ENCODE measurements around the gene ANO9.
"Not testable (repeated sequence)": the region's sequence is repeated elsewhere in the genome, so short reads cannot be mapped to it uniquely, and the experiment has no call there.

The ANO9 gene

DNA sequence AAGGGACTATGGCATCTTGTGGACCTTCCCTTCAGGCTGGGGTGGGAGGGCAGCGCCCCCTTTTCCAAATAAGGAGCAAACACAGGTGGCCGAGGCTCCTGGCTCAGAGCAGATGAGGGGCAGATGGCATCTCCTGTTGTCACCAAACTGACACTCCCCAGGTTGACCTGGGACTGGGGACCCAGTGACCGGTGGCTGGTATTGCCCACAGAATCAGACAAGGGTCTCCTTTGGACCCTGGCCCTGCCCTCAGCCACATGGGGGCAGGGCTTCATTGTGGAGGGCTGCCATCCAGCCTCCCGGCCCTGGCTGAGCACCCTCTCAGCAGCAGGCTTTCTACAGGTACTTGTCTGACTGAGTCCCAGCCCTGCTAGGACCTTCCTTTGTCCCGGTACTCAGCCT, 26.2 kb downstream of the ANO9 start:
- DNase-seq (ENCODE audit: low spot score), result no peak

DNA sequence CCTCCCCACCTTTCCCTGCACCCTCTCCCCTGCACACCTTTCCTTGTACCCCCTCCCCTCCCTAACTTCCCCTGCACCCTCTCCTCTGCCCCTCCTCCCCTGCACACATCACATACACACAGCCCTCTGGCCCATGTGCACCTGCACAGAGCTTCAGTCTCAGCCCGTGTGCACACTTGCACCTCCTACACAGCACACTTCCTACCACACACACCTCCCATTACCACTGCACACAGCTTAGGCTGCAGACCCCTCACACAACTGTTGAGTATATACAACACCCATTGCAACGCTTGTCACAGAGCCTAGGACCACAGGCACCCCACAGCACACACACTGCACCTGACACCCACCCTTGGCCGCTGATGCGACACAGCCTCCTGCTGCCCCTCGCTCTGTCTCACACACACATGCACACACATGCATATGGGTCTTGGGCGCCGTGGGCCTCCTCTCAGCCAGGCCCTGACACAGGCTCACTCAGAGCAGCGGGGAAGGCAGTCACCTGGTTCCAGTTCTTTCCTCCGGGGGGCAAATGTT, 27.4 kb downstream of the ANO9 start:
- DNase-seq (ENCODE audit: low spot score), result no peak

DNA sequence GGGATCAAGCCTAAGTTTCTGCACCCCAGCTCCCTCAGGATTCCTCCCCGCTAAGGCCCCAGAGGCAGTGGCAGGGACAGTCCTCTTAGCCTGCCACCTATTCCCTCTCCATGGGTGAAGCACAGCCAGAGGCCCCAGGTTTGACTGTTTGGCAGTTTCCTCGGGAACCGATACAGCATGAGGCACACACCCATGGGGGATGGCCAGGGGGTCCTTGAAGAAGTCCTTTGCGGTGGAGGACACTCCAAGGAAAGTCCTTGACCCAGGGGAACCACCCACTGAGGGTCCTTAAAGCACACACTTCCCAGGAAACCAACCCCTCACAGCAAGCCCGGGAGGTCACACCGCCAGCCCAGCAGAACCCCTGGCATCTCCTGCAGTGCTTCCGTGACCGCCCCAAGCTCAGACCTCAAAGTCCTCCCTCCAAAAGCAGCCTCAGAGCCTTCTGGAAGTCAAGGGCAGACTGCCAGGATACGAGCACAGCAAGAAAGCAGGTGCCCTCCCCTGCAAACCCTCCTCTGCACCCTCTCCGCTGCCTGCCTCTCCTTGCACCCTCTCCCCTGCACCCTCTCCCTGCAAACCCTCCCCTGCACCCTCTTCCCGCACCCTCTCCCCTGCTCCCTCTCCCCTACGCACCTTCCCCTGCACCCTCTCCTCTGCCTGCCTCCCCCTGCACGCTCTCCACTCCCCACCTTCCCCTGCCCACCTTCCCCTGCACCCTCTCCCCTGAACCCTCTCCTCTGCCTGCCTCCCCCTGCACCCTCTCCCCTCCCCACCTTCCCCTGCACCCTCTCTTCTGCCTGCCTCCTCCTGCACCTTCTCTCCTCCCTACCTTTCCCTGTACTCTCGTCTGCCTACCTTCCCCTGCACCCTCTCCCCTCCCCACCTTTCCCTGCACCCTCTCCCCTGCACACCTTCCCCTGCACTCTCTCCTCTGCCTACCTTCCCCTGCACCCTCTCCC, 28.4 kb downstream of the ANO9 start:
- no peak for DNase-seq (ENCODE audit: low spot score)

DNA sequence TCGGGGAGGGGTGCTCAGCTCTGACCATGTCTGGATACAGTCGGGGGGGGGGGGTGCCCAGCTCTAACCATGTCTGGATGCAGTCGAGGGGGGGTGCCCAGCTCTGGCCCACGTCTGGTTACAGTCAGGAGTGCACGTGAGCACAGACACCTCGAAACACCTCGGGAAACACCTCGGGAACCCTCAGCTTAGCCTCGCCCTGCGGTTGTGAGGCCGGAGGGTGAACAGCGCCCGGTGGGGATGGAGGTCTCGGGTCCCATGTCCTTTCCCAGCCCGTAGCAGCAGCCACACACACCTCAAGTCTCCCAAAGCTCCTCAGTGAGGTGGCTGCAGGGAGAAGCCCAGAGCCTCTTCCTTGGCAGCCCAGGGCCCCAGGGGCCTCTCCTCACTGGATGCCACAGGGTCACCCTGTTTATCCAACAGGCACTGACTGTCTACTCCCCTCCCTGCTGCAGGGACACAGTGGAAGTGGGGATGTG, 29.1 kb downstream of the ANO9 start:
- DNase-seq (ENCODE audit: low spot score), result no peak

DNA sequence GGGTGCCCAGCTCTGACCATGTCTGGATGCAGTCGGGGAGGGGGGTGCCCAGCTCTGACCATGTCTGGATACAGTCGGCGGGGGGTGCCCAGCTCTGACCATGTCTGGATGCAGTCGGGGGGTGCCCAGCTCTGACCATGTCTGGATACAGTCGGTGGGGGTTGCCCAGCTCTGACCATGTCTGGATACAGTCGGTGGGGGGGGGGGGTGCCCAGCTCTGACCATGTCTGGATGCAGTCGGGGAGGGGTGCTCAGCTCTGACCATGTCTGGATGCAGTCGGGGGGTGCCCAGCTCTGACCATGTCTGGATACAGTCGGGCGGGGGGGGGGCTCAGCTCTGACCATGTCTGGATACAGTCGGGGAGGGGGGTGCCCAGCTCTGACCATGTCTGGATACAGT, 30.3 kb downstream of the ANO9 start:
- not testable (repeated sequence) for DNase-seq (ENCODE audit: low spot score)

DNA sequence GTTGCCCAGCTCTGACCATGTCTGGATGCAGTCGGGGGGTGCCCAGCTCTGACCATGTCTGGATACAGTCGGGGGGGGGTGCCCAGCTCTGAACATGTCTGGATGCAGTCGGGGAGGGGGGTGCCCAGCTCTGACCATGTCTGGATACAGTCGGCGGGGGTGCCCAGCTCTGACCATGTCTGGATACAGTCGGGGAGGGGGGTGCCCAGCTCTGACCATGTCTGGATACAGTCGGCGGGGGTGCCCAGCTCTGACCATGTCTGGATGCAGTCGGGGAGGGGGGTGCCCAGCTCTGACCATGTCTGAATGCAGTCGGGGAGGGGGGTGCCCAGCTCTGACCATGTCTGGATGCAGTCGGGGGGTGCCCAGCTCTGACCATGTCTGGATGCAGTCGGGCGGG, 31.1 kb downstream of the ANO9 start:
- DNase-seq (ENCODE audit: low spot score), result not testable (repeated sequence)

DNA sequence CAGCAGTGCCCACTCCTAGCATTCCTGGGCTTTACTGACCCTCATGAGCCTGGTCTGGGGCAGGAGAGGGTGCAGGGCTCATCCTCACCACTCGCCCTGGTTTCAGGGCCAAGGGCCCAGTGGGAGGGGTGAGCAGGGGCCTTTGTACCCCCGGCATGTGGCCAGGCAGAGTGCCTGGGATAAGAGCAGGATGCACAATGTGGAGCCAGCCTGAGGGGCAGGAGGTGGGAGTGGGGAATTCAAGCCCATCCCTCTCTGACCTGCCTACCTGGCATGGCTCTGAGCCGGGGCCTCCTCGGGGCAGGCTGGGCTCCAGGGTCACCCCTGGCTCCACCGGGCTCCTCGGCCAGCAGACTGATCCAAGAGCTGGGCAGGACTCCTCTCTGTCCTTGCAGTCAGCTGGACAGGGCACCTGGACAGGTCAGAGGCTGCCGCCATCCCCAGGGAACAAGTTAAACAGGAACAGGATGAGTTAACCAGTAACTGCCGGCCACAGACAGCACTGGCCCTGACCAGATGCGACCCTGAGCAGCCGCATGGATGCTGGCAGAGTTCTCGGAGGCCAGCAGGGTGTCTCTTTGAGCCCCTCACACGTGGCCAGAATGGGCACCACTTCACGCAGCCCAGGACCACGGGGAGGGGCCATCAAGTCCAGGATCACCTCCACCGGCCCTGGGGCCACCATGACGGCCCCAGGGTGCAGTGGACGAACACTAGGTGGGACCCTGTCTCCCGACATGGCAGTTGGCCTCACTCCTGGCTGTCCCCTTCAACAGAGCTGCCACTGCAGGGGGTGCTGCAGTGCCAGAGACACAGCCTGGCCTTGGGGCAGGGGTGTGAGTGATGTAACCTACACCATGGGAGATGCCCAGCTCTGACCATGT, 32.0 kb downstream of the ANO9 start:
- no peak for DNase-seq (ENCODE audit: low spot score)

DNA sequence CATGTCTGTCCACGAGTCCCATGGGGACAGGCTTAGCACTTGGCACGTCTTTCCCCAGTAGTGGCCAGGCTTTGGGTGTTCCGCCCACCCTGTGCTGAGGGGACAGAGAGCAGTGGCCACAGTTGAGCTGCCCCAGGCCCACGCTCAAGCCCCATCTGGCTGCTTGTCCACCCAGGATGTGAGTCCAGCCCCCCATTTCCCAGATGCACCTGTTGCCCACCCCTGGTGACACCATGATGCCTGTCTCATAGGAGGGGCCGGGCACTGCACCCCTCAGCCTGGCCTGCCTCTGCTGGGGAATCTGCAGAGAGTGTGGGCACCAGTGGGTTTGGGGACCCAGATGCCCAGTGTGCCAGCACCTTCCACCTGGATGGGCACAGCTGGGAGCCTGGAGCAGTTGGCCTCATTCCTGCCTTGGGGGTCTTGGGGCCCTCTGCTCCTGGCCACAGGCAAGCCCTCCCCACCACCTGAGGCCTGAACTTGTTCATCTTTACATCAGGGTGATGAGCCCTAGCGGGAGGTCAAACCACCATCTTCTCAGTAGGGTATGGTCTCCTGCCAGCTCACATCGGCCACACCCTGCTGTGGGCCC, 32.7 kb downstream of the ANO9 start:
- no peak for DNase-seq (ENCODE audit: low spot score)

DNA sequence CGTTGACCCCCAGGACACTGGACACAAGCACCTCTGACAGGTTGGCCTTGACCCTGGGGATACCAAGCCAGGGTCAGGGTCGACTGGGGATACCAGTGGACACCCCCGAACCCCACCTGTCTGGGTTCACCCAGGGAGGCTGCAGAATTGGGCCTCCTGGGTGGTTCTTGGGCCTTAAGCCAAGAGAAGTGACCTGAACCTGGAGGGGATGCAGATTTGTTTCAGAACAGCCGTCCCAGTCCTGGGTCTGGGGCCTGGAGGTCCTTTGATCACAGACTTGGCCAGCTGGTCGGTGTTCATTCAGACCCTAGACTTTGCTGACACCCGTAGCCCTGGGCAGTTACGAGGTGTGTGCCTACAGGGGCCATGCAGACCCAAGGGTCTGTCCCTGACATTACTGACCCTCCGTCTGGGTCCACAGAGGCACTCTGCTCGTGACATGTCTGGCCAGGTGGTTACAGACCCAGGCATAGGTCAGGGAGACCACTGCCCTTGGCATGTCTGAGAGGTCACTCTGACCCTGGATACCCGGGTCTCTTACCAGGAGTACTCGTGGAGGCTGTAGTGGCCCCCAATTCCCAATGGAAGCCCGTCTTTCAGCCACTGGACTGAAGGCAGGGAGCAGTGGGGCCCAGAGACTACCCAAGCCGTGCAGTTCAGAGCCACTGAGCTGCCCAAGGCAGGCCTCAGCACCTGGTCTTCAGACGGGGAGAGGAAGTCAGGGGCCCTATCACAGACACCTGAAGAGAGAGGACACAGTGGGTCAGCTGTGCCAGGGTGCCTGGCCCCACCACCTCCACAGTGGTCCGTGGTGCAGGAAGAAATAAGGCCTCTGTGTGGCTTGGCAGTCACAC, 33.4 kb downstream of the ANO9 start:
- no peak for DNase-seq (ENCODE audit: low spot score)

DNA sequence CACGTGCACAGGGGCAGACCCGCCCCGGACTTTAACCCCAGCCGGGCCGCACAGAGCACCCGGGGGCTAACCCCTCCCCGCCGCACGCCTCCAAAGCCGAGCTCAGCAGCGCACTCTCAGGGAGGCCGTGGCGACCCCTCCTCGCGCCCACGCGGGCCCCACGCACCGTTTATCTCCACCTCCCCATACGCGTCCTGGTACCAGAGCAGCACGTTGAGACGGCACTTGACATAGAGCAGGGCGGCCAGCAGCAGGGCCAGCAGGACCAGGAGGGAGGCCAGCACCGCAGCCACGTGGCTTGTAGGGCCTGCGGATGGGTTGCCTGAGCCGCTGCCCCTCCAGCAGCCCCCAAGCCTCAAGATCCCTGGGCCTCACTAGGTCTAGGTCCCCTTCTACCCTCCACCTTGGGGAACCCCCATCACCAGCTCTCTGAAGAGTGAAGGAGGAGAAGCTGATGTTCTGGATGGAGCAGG, 34.1 kb downstream of the ANO9 start:
- DNase-seq (ENCODE audit: low spot score), result no peak

DNA sequence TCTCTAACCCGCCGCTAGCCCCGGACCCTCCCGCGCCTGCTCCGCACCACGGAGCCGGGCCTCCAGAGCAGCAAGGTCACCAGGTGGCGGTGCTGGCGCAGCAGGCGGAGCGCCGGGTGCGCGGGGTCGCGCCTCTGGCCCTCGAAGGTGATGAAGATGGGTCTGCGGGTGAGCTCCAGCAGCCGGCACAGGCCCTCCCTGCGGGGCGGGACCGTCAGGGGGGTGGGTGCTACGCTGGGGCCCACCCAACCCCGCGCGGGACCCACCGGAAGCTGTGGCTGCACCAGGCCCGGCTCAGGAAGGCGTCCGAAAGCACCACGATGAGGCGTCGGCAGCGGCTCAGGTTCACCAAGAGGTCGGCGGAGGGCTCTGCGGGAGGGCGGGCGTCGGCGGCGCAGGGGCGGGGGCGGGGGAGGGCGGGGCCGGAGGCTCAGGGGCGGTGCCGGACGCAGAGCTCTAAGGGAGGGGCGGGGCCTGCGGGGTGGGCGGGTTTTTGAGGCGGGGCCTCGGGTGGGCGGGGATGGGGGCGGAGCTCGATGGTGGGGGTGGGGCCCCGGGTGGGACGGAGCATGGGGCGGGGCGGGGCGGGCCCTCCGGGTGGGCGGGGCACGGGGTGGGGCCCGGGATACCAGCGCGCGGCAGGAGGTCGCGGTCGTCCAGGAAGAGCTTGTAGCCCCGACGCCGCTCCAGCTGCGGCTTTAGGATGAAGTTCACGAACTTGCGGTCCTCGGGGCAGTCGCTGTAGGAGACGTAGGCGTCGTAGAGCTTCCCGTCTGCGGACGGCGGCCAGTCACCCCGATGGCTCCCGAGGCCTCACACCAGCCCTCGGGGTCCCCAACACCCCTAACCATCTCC, 34.8 kb downstream of the ANO9 start:
- peak; percentile 87 for DNase-seq (ENCODE audit: low spot score)

DNA sequence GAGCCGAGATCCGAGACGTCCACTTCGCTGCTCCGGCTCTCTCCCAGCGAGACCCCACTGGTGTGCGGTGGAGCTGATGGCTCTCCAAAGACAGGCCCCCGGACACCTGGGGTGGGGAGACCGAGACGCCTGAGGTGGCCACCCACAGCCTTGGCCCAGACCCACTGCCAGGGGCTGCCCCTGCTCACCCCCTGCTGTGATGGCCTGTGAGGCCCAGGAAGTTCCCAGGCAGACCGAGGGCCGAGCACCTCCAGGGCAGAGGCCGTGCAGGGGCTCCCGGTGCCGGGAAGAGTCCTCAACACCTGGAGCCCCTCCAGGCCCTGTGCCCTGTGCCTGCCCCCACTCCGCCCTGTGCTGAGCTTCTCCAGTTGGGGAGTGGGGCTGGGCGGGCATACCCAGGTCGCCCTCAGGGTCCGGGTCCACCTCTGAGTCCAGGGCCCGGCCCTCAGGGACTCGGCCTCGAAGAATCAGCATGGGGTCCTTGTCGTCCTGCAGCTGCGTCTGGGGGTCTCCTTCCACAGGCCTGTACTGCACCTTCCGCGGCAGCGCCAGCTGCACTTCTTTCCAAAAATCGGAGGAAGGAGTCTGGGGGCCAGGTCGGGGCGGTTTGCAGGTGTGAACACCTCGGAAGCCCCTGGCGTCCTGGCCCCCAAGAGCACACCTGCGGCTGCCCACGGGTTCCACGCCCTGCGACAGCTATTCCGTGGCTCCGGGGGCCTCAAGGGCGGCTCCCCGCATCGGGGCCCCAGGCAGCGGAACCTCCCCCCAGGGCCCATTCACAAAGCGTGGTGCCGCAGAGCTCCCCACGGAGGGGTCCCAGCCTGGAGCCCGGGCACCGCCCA, 35.6 kb downstream of the ANO9 start:
- no peak for DNase-seq (ENCODE audit: low spot score)

DNA sequence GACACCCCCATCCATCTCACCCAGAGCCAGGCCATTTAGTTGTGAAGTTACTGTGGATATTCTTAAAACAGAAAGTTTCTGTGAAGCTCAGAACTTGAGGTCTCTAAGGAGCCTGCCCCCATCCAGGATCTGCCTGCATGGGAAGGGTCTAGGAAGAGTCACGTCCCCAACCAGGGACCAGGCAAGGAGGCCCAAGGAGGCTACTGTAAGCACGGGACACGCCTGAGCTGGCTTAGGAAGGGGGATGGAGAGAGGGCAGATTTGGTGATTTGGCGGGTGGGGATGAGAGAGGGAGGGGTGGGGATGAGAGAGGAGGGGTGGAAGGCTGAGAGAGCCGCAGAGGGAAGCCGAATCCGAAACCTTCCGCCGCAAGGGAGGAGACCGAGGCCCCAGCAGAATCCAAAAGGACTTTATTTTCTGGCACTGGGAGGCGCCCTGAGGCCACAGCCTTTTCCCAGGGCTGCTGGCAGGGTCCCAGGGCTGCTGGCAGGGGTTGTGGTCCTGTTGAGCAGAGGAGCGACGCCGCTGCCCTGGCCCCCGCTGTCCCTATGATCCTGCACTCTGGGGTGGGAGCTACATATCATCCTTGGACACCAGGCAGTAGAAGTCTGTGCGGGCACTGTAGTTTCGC, 36.4 kb downstream of the ANO9 start:
- DNase-seq (ENCODE audit: low spot score), result no peak

DNA sequence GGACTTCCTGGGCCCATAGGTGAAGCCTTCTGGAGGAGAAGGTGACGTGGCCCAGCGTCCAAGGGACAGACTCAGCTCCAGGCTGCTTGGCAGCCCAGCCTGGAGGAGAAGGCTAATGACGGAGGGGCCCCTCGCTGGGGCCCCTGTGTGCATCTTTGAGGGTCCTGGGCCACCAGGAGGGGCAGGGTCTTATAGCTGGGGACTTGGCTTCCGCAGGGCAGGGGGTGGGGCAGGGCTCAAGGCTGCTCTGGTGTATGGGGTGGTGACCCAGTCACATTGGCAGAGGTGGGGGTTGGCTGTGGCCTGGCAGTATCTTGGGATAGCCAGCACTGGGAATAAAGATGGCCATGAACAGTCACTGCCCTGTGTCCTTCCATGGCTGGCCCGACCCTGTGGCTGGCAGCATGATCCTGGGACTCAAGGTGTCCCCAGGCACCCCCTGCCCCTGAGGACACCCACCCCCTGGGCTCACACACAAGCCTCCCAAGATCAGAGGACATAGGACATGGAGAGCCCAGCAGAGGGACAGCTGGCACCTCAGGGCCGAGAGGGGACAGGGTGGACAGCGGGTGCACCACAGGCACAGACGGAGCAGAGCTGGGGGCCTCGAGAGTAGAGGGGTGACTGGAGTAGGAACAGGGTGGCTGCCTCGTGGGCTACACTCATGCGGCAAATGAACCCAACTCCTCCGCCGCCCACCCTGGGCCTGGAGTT, 37.1 kb downstream of the ANO9 start:
- no peak for DNase-seq (ENCODE audit: low spot score)

DNA sequence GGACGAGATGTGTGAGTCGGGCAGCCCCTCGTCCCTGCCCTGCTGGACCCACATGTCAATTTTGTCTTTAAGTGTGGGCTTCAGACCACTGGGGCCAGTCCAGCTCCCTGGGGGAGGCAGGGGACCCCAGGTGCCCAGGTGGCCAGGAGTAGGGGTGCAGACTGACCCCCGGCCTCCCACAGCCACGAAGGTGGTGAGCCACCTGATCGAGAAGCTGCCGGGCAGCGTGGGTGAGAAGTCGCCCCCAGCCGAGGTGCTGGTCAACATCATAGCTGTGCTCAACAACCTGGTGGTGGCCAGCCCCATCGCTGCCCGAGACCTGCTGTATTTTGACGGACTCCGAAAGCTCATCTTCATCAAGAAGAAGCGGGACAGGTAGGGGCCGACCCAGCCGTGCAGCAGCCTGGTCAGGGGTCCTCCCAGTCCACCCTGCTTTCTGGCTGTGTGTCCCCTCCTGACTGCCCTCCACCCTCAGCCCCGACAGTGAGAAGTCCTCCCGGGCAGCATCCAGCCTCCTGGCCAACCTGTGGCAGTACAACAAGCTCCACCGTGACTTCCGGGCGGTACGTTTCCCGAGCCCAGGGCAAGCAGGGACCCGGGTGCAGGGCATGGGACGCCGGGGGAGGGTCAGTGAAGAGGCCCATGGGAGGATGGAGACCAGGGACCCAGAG, 37.9 kb downstream of the ANO9 start:
- no peak for DNase-seq (ENCODE audit: low spot score)

DNA sequence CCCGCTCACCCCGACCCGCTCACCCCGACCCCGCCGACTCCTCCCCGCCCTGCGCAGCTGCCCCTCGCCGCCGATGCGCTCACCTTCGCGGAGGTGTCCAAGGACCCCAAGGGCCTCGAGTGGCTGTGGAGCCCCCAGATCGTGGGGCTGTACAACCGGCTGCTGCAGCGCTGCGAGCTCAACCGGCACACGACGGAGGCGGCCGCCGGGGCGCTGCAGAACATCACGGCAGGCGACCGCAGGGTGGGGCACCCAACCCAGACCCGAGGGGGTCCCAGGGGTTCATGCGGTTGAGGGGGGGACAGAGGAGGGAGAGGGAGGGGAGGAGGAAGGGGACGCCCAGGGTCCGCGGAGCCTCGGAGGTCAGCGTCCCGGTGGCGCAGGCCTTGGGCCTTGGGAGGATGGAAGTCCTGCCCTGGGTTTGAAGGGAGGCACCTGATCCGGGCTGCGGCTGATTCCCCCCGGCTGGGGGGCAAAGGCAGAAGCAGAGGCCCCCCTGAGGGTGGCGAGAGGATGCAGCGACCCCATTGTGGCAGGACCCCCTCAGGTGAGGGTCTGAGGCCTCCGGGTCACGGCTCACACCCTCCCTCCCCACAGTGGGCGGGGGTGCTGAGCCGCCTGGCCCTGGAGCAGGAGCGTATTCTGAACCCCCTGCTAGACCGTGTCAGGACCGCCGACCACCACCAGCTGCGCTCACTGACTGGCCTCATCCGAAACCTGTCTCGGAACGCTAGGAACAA, 38.6 kb downstream of the ANO9 start:
- DNase-seq (ENCODE audit: low spot score), result no peak

DNA sequence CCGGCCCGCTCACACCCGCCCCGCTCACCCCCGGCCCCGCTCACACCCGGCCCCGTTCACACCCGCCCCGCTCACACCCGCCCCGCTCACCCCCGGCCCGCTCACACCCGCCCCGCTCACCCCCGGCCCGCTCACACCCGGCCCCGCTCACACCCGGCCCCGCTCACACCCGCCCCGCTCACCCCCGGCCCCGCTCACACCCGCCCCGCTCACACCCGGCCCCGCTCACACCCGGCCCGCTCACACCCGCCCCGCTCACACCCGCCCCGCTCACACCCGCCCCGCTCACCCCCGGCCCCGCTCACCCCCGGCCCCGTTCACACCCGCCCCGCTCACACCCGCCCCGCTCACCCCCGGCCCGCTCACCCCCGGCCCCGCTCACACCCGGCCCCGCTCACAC, 40.6 kb downstream of the ANO9 start:
- DNase-seq (ENCODE audit: low spot score), result not testable (repeated sequence)
